H1 (cell line): Measurements from ENCODE around the gene DPM3. TPM values are rescaled to one million over a fixed set of nuclear protein-coding genes. Genes with fewer than 3 reads are reported as not detected.

Source experiments
- CTCF ChIA-PET: fragments of 300-600 bp; sonication (Branson Sonifier 250); formaldehyde crosslinking; loops from one replicate; lab custom pipeline; 2021; ENCODE audit not compliant: partially characterized antibody; lab: Charles Lee
- POLR2A ChIA-PET: fragments of 300-600 bp; sonication (Branson Sonifier 250); formaldehyde crosslinking; loops from one replicate; lab custom pipeline; 2021; ENCODE audit warnings: inconsistent platforms; ENCODE audit not compliant: partially characterized antibody; lab: Charles Lee
- DNase-seq, 2 experiments: peaks; one replicate each; pipeline versions ENCODE4 v3.0.0 to v3.0.0-alpha.2; 2010 to 2022; ENCODE audit warnings: low spot score in 2 of 2, low read depth in 1 of 2, mixed read lengths in 1 of 2
- FAIRE-seq: peaks from 2 replicates; lab custom pipeline; 2011; peaks lifted over from hg19 to GRCh38; lab: Jason Lieb, UNC
- H2AFZ ChIP-seq: 2 replicates; pipeline ENCODE4 v1.8.1; 2012; ENCODE audit warnings: low read length, inconsistent platforms
- H2AK5ac ChIP-seq: 2 replicates; pipeline ENCODE4 v1.6.1; 2013; ENCODE audit warnings: low read depth, low read length
- H2BK120ac ChIP-seq: replicated peaks from 2 replicates; pipeline ENCODE3; 2013; ENCODE audit warnings: low read depth, low read length, inconsistent platforms
- H2BK12ac ChIP-seq: 2 replicates; pipeline ENCODE4 v1.6.1; 2013; ENCODE audit warnings: low read depth, low read length
- H2BK15ac ChIP-seq: 2 replicates; pipeline ENCODE4 v1.6.1; 2013; ENCODE audit warnings: low read length
- H2BK20ac ChIP-seq: 2 replicates; pipeline ENCODE4 v1.6.1; 2013; ENCODE audit warnings: low read length
- H2BK5ac ChIP-seq: 2 replicates; pipeline ENCODE4 v1.6.1; 2013; ENCODE audit warnings: low read depth, low read length
- H3K14ac ChIP-seq: 2 replicates; pipeline ENCODE4 v1.6.1; 2013; ENCODE audit warnings: inconsistent platforms; ENCODE audit not compliant: insufficient read length
- H3K18ac ChIP-seq: 2 replicates; pipeline ENCODE4 v1.6.1; 2013; ENCODE audit warnings: low read length; ENCODE audit errors: extremely low read depth
- H3K23ac ChIP-seq: 2 replicates; pipeline ENCODE4 v1.6.1; 2013; ENCODE audit warnings: inconsistent platforms; ENCODE audit not compliant: insufficient read length
- H3K23me2 ChIP-seq: 2 replicates; pipeline ENCODE4 v1.6.1; 2013; ENCODE audit warnings: low read depth, low read length
- H3K27ac ChIP-seq: 2 replicates; pipeline ENCODE4 v1.6.1; 2011; ENCODE audit warnings: low read depth, low read length, inconsistent platforms
- H3K27me3 ChIP-seq, 4 experiments: replicated peaks in 1 of 4; 1 replicate in 1 of 4; 2 replicates in 3 of 4; pipeline versions ENCODE4 v1.6.1 to v1.8.1; 2011 to 2013; ENCODE audit warnings: low read length in 3 of 4, mild to moderate bottlenecking in 3 of 4, inconsistent platforms in 2 of 4, mixed read lengths in 2 of 4, moderate library complexity in 1 of 4; ENCODE audit not compliant: control insufficient read depth in 3 of 4, insufficient read depth in 3 of 4; ENCODE audit errors: extremely low read depth in 1 of 4
- H3K36me3 ChIP-seq, 4 experiments: 2 replicates each; pipeline versions ENCODE4 v1.6.1 to v1.8.1; 2011 to 2013; ENCODE audit warnings: mild to moderate bottlenecking in 4 of 4, low read length in 3 of 4, moderate library complexity in 2 of 4, control low read depth in 1 of 4, inconsistent platforms in 1 of 4; ENCODE audit not compliant: insufficient read depth in 4 of 4, control insufficient read depth in 2 of 4
- H3K4ac ChIP-seq: replicated peaks from 2 replicates; pipeline ENCODE3; 2013; ENCODE audit warnings: low read length, low read depth, mixed read lengths, inconsistent platforms; ENCODE audit not compliant: insufficient read length
- H3K4me1 ChIP-seq, 4 experiments: replicated peaks in 1 of 4; 1 replicate in 1 of 4; 2 replicates in 3 of 4; pipeline versions ENCODE4 v1.6.1 to v1.8.1; 2011 to 2013; ENCODE audit warnings: low read length in 3 of 4, inconsistent platforms in 2 of 4, mixed read lengths in 1 of 4; ENCODE audit not compliant: insufficient read depth in 4 of 4, control insufficient read depth in 3 of 4
- H3K4me2 ChIP-seq, 2 experiments: 2 replicates each; pipeline versions ENCODE4 v1.6.1 to v1.8.1; 2011 to 2013; ENCODE audit warnings: low read depth in 2 of 2, low read length in 2 of 2, control low read depth in 1 of 2, inconsistent platforms in 1 of 2, mild to moderate bottlenecking in 1 of 2; ENCODE audit not compliant: insufficient read depth in 1 of 2
- H3K4me3 ChIP-seq, 4 experiments: fragments of 200-600, 300-600 bp in 1 of 4; sonication (generic), shearing (Covaris generic), sonication (Bioruptor Twin) in 1 of 4; 2 replicates each; pipeline versions ENCODE4 v1.5.1 to v1.8.1; 2011 to 2016; ENCODE audit warnings: low read length in 4 of 4, low read depth in 3 of 4, control low read depth in 2 of 4, inconsistent platforms in 2 of 4, mild to moderate bottlenecking in 2 of 4, mixed read lengths in 1 of 4, moderate library complexity in 1 of 4; ENCODE audit not compliant: insufficient read depth in 2 of 4; ENCODE audit errors: extremely low read depth in 1 of 4
- H3K56ac ChIP-seq: replicated peaks from 2 replicates; pipeline ENCODE3; 2013; ENCODE audit warnings: low read depth, mild to moderate bottlenecking, mixed read lengths, low read length, inconsistent platforms; ENCODE audit not compliant: insufficient read length
- H3K79me1 ChIP-seq: 2 replicates; pipeline ENCODE4 v1.6.1; 2013; ENCODE audit warnings: low read depth, low read length, control low read depth
- H3K79me2 ChIP-seq, 2 experiments: 2 replicates each; pipeline versions ENCODE4 v1.6.1 to v1.8.1; 2012 to 2013; ENCODE audit warnings: low read length in 2 of 2, mild to moderate bottlenecking in 2 of 2, inconsistent platforms in 1 of 2; ENCODE audit not compliant: insufficient read depth in 2 of 2, control insufficient read depth in 1 of 2
- H3K9ac ChIP-seq, 4 experiments: replicated peaks in 1 of 4; 1 replicate in 1 of 4; 2 replicates in 3 of 4; pipeline versions ENCODE4 v1.6.1 to v1.8.1; 2011 to 2013; ENCODE audit warnings: low read depth in 3 of 4, low read length in 3 of 4, control low read depth in 2 of 4, mild to moderate bottlenecking in 2 of 4, moderate library complexity in 2 of 4, inconsistent platforms in 1 of 4; ENCODE audit errors: extremely low read depth in 1 of 4
- H3K9me3 ChIP-seq, 2 experiments: 2 replicates each; pipeline versions ENCODE4 v1.6.1 to v1.8.1; 2012 to 2013; ENCODE audit warnings: mild to moderate bottlenecking in 2 of 2, moderate library complexity in 2 of 2, control low read depth in 1 of 2, inconsistent platforms in 1 of 2, low read depth in 1 of 2, low read length in 1 of 2, mixed read lengths in 1 of 2; ENCODE audit not compliant: insufficient read depth in 2 of 2
- H4K20me1 ChIP-seq, 2 experiments: replicated peaks in 1 of 2; 2 replicates each; pipeline versions ENCODE3 to v1.8.1; 2011 to 2013; ENCODE audit warnings: inconsistent platforms in 2 of 2, low read length in 2 of 2, mild to moderate bottlenecking in 1 of 2; ENCODE audit not compliant: insufficient read depth in 2 of 2, control insufficient read depth in 1 of 2
- H4K5ac ChIP-seq: 2 replicates; pipeline ENCODE4 v1.6.1; 2013; ENCODE audit warnings: low read length, low read depth, mixed read lengths, inconsistent platforms; ENCODE audit not compliant: insufficient read length
- H4K8ac ChIP-seq: 2 replicates; pipeline ENCODE4 v1.8.0; 2013; ENCODE audit warnings: mild to moderate bottlenecking, moderate library complexity, low read length, inconsistent platforms; ENCODE audit not compliant: insufficient read depth; ENCODE audit errors: extremely low read depth
- H4K91ac ChIP-seq: replicated peaks from 2 replicates; pipeline ENCODE3; 2013; ENCODE audit warnings: low read length, mixed read lengths, inconsistent platforms; ENCODE audit not compliant: insufficient read length
- SAP30 ChIP-seq: fragments of 300-600 bp; sonication (generic); IDR thresholded peaks from 2 replicates; pipeline ENCODE4 v1.7.1; 2012; ENCODE audit warnings: low read length, moderate library complexity, mild to moderate bottlenecking, inconsistent platforms; ENCODE audit not compliant: insufficient read depth, insufficient replicate concordance
- WGBS, 2 experiments: shearing (Covaris generic) in 1 of 2; methylation state at CpG; one replicate each; pipeline versions ENCODE4 v1.1.6 to v1.1.7; 2013 to 2015; ENCODE audit warnings: low lambda C conversion rate in 2 of 2, mixed read lengths in 2 of 2, inconsistent platforms in 1 of 2, low coverage in 1 of 2, missing lambda C conversion rate in 1 of 2; ENCODE audit not compliant: insufficient replicate concordance in 2 of 2, insufficient coverage in 1 of 2, insufficient read length in 1 of 2; ENCODE audit errors: extremely low coverage in 1 of 2, missing lambda C conversion rate in 1 of 2; 5-methylcytosine and 5-hydroxymethylcytosine counted together
- polyA plus RNA-seq, 7 experiments: library from polyadenylated mRNA; depleted of rRNA in 3 of 7; stranded (reverse) in 5 of 7; unstranded in 2 of 7; fragments of >200 nt in 5 of 7; fragments of 200-250 nt in 2 of 7; gene quantifications; 1 replicate in 5 of 7; 2 replicates in 1 of 7; 4 replicates in 1 of 7; pipeline versions ENCODE4 v1.2.1 to v1.2.3, GENCODE V29; 2011 to 2013; ENCODE audit warnings: missing spikeins in 2 of 7, mixed read lengths in 2 of 7
- total RNA-seq: library from RNA; stranded (reverse); fragmentation: NEBNext Ultra II Directional; extraction: Animal tissue kit (Norgen Biotek cat#: 25700); gene quantifications from 2 replicates; pipeline ENCODE4 v1.2.1, GENCODE V29; 2021

DPM3 gene
- total and polyA plus RNA-seq, 2 of the 8 experiments (the other 6 are each of a cell fraction or from before 2014, with no cell fraction given): 44.8 to 227 TPM

DNA sequence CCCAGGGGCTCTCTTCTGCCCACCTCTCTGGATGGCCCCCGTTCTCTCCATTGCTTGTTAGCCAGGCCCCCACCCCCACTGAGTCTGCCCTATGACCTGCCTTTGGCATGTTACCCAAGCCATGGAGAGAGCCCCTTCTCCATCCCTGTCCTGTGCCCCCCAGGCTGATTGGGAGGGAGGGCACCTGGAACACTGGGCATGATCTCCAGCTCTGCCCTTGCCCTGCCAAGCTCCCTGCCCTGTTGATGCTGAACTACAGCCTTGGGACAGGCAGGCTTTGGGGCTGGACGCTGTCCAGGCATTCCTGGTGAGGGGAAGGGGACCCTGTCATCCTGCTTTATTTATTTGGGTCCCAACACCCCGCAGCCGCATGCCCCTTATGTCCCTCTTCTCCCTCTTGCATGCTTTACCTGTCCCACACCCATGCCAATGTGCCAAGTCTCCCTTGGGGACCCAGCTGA is 44.0 kb upstream of the DPM3 start:
- Histone ChIP-seq H2AFZ (no peak overlapping the region), H2BK120ac (no peak overlapping the region), H4K20me1 (peaks cover 0 to 3% of the 10 kb centered on the region in 2 experiments), H3K56ac (no peak overlapping the region), H3K9ac (no peak overlapping the region), H3K4me2 (no peak overlapping the region), H3K14ac (no peak overlapping the region), H3K4me1 (peaks cover 4 to 20% (median 11%) of the 10 kb centered on the region in 4 experiments), H3K4me3 (no peak overlapping the region), H3K79me2 (no peaks in the 10 kb centered on the region), H3K4ac (no peak overlapping the region), H2BK15ac (no peak overlapping the region), H3K79me1 (no peaks in the 10 kb centered on the region), H3K27ac (no peak overlapping the region), H2AK5ac (no peak overlapping the region), H3K18ac (no peak overlapping the region), H2BK20ac (no peak overlapping the region), H2BK5ac (peak overlapping the region; percentile 60; the same call in 1 of the 2 replicates), H4K8ac (no peak overlapping the region), H3K23me2 (no peaks in the 10 kb centered on the region; the same call in 1 of the 2 replicates), H4K91ac (no peak overlapping the region), H2BK12ac (no peak overlapping the region), H3K27me3 (no peaks in the 10 kb centered on the region), H3K9me3 (no peaks in the 10 kb centered on the region), H3K23ac (no peak overlapping the region), H3K36me3 (peaks cover 0 to 22% (median 14%) of the 10 kb centered on the region in 4 experiments; a peak in 7 of 8 replicates), H4K5ac (no peak overlapping the region)
- no peak for TF ChIP-seq SAP30
- FAIRE-seq: no peak
- 82% methylated on average over 4 of the region's 4 CpGs; no CpG with 5 or more reads in 1 of the 2 experiments for WGBS, 2 experiments
- ChIA-PET CTCF (interaction anchor here (0.9 to 6.1 kb wide), 6 partner anchors 9 to 123 kb away, joined by 3 to 38 read pairs (median 4); no protein-coding TSS in a partner anchor), POLR2A (interaction anchor here (1.2 to 20.5 kb wide), 4 partner anchors 10 to 67 kb away, joined by 3 to 512 read pairs (median 30); partner anchors contain the start of genes KRTCAP2, MTX1, THBS3 and TRIM46)
- DNase-seq: no peak
